ENCODE measurements around the gene ENDOV. TPM values are rescaled to one million over a fixed set of nuclear protein-coding genes. Genes with fewer than 3 reads are reported as not detected.

ENDOV gene
- polyA plus RNA-seq, 1 experiment: 29.8 TPM

DNA sequence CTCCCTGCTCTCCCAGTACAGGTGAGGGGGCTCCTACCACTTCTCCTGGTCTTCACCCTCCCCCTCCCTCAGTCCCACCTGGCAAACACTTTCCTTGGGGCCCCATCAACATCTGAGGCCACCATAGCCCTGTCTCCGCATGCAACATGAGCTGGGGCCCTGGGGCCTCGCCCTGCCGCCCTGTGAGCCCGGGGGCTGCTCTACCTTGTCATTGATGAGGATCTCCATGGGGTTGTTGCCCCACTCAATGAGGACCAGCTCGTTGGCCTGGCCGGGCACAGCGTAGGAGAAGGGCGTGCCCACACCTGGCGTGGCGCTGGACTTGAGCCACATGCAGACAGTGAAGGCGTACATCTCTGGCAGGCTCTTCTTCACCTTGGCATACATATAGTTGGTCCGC, 58.0 kb downstream of the ENDOV start:
- TF ChIP-seq, protein P1, sequence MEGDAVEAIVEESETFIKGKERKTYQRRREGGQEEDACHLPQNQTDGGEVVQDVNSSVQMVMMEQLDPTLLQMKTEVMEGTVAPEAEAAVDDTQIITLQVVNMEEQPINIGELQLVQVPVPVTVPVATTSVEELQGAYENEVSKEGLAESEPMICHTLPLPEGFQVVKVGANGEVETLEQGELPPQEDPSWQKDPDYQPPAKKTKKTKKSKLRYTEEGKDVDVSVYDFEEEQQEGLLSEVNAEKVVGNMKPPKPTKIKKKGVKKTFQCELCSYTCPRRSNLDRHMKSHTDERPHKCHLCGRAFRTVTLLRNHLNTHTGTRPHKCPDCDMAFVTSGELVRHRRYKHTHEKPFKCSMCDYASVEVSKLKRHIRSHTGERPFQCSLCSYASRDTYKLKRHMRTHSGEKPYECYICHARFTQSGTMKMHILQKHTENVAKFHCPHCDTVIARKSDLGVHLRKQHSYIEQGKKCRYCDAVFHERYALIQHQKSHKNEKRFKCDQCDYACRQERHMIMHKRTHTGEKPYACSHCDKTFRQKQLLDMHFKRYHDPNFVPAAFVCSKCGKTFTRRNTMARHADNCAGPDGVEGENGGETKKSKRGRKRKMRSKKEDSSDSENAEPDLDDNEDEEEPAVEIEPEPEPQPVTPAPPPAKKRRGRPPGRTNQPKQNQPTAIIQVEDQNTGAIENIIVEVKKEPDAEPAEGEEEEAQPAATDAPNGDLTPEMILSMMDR (IDR thresholded peaks at IDR 0.05; ENCODE audit: insufficient read depth, low read depth, low read length): no peak
- CTCF ChIA-PET: interaction anchor here (0.9 to 1.4 kb wide), 3 partner anchors 9 to 103 kb away, joined by 3 to 4 read pairs (median 4); no protein-coding TSS in a partner anchor
- no peaks in the 10 kb centered on the region for H3K36me3 ChIP-seq (ENCODE audit: control insufficient read depth, insufficient read depth, low read length)
- no peak overlapping the region for H3K4me3 ChIP-seq (ENCODE audit: low read depth, low read length)
- POLR2A ChIA-PET: no interaction called here
- H3K27me3 ChIP-seq (ENCODE audit: control insufficient read depth, insufficient read depth, low read length): peaks cover 61% of the 10 kb centered on the region
- DNase-seq (ENCODE audit: low read depth): no peak

DNA sequence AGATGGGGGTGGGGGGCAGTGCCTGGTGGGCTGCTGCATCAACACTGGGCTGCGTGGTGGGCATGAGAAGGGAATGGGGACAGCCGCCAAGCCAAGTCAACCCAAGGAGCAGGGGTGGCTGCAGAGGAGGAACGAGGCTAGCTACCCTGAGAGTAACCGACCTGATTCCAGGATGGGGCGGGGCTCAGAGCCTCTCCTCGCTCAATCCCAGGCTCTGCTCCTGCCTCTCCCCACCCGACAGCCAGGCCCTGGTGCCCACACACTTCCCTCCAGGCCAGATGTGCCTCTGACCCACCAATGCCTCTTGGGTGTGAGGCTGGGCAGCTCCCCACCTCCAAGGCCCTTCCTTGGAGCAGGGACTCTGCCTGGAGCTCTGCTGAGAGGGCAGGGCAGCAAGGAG, 58.7 kb downstream of the ENDOV start:
- CTCF ChIA-PET: interaction anchor here (0.9 to 1.4 kb wide), 3 partner anchors 10 to 102 kb away, joined by 3 to 4 read pairs (median 4); no protein-coding TSS in a partner anchor
- Histone ChIP-seq H3K27me3 (ENCODE audit: control insufficient read depth, insufficient read depth, low read length) (peaks cover 61% of the 10 kb centered on the region), H3K4me3 (ENCODE audit: low read depth, low read length) (no peak overlapping the region), H3K36me3 (ENCODE audit: control insufficient read depth, insufficient read depth, low read length) (no peaks in the 10 kb centered on the region)
- no peak for DNase-seq (ENCODE audit: low read depth)
- TF ChIP-seq, protein P1 (IDR thresholded peaks at IDR 0.05; ENCODE audit: insufficient read depth, low read depth, low read length): no peak
- POLR2A ChIA-PET: no interaction called here

DNA sequence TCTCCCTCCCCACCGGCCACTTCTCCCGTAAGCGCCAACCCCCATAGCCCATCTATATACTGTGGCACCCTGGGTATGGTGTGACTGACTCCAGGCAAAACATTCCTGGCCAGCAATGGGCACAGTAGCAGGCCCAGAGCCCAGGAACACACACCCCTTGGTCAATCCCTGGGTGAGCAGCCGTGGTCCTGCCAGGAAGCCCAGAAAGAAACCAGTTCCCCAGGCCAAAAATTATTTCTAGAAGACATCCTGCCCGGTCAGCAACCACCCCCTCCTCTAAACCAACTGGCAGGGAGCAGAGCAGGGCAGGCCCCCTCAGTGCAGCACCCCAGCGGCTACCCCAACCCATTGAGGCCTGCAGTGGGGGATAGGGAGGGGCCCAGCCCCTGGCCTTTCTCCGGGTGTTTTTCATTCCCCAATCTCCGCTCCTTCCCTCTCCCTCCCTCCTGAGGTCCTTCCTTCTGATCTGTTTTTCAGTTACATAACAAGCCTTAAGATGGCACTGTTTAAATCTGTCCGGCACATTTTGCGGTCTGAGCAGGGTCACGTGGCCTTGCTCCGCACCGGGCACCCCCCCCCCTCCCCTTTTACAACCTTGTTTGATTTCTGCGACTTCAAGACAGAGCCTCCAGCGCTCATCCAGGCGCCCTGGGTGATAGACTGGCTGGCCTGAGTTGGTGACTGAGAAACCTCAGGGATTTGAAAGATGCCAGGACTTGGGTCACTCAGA, 59.4 kb downstream of the ENDOV start:
- POLR2A ChIA-PET: no interaction called here
- peaks cover 61% of the 10 kb centered on the region for H3K27me3 ChIP-seq (ENCODE audit: control insufficient read depth, insufficient read depth, low read length)
- DNase-seq (ENCODE audit: low read depth): no peak
- CTCF ChIA-PET: interaction anchor here (0.9 kb wide), 1 partner anchor 505 kb away, joined by 3 read pairs; no protein-coding TSS in a partner anchor
- TF ChIP-seq, protein P1 (IDR thresholded peaks at IDR 0.05; ENCODE audit: insufficient read depth, low read depth, low read length): 0 out of 2 replicates have a peak, but pooled peaks have one; percentile 18
- H3K4me3 ChIP-seq (ENCODE audit: low read depth, low read length): no peak overlapping the region
- H3K36me3 ChIP-seq (ENCODE audit: control insufficient read depth, insufficient read depth, low read length): no peaks in the 10 kb centered on the region

DNA sequence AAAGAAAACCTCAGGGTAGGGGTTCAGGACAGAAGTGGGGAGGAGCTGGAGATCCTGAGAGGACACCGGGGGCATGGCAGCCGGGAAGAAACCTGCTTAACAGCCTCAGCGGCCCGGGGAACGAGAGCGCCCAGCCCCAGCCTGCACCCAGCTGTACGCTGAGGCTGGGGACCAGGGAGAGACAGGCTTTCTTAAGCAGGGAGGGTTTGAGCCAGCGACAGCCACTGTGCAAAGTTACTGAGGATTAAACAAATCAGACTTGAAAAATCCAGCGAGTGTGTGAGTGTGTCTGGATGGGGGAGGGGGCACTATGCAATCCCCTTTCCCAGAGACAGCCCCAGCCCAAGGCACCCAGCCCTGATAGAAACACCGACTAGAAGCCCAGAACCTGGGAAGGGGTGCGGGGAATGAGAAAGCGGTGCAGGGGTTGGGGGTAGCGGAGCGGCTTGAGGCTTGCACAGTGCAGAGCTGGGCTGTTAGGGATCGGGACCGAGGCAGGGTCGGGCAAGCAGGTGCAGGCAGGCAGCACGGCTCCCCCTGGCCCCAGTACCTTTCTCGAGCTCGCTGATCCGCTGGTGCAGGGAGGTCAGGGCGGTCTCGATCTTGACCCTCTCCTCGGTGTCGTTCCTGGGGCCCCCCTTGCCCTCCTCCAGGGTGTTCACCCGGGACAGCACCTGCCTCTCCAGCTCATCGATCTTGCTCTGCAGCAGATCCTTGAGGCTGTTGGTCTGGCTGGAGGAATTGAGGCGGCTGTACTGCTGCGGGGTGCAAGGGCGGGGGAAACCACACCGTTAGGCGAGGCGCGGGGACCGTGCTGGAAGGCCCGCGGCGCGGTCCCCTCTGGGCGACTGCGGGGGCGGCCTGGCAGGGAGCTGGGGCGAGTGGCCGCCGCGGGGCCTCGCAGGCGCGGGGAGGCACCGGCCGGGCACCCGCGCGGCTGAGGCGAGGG, 60.3 kb downstream of the ENDOV start:
- ChIA-PET CTCF (interaction anchor here (0.9 to 1.2 kb wide), 2 partner anchors 101 to 504 kb away, joined by 3 read pairs; no protein-coding TSS in a partner anchor), POLR2A (no interaction called here)
- no peak overlapping the region; the same call in 1 of the 2 replicates for H3K4me3 ChIP-seq (ENCODE audit: low read depth, low read length)
- no peaks in the 10 kb centered on the region for H3K36me3 ChIP-seq (ENCODE audit: control insufficient read depth, insufficient read depth, low read length)
- peaks cover 59% of the 10 kb centered on the region for H3K27me3 ChIP-seq (ENCODE audit: control insufficient read depth, insufficient read depth, low read length)
- TF ChIP-seq, protein P1 (IDR thresholded peaks at IDR 0.05; ENCODE audit: insufficient read depth, low read depth, low read length): no peak
- no peak for DNase-seq (ENCODE audit: low read depth)

All from BJ (cell line).